Cardiac fibroblast (primary cell): ENCODE measurements around the gene IGLL1.
"Not testable (repeated sequence)": the region's sequence is repeated elsewhere in the genome, so short reads cannot be mapped to it uniquely, and the experiment has no call there.

Source experiments
- DNase-seq, 2 donors: peaks; one replicate each; pipeline versions ENCODE4 v3.0.0 to v3.0.0-alpha.2; 2010; ENCODE audit warnings: low read depth in 2 of 2
- H3K4me3 ChIP-seq, 2 donors: replicated peaks in 1 of 2; 1 replicate in 1 of 2; 2 replicates in 1 of 2; pipeline ENCODE4 v1.5.1; 2011; ENCODE audit warnings: low read depth in 2 of 2, low read length in 2 of 2, mild to moderate bottlenecking in 2 of 2, moderate library complexity in 1 of 2
- CTCF ChIP-seq: IDR thresholded peaks from one replicate; pipeline ENCODE4 v1.5.1; 2011; ENCODE audit warnings: low read depth, mild to moderate bottlenecking, low read length, inconsistent platforms

Gene IGLL1

GRCh38 chr22:23565915-23566704 is 14.0 kb downstream of the IGLL1 start:
- TF ChIP-seq CTCF: no peak
- H3K4me3 ChIP-seq: peak overlapping the region in 1 of 2 donors; percentile 26
- no peak for DNase-seq

GRCh38 chr22:23565305-23565914 is 14.7 kb downstream of the IGLL1 start:
- DNase-seq: peak; percentile 8
- peak; percentile 13 for TF ChIP-seq CTCF
- H3K4me3 ChIP-seq: no peak overlapping the region

GRCh38 chr22:23564276-23564675 is 15.8 kb downstream of the IGLL1 start:
- DNase-seq: no peak
- no peak for TF ChIP-seq CTCF
- no peak overlapping the region for H3K4me3 ChIP-seq

- DNase-seq: no peak
- no peak overlapping the region for H3K4me3 ChIP-seq
- TF ChIP-seq CTCF: no peak
These were observed 17.0 kb downstream of the IGLL1 start for GRCh38 chr22:23563111-23563510.

- DNase-seq: no peak
- no peak overlapping the region for H3K4me3 ChIP-seq
- TF ChIP-seq CTCF: no peak
These were observed 17.9 kb downstream of the IGLL1 start for GRCh38 chr22:23562186-23562585.

- DNase-seq, H3K4me3 ChIP-seq: not testable (repeated sequence)
These were observed 19.0 kb downstream of the IGLL1 start for GRCh38 chr22:23561025-23561510.

- DNase-seq, H3K4me3 ChIP-seq: not testable (repeated sequence)
These were observed 19.9 kb downstream of the IGLL1 start for GRCh38 chr22:23560215-23560614.

GRCh38 chr22:23557467-23557866 is 22.6 kb downstream of the IGLL1 start:
- no peak overlapping the region for H3K4me3 ChIP-seq
- no peak for TF ChIP-seq CTCF
- DNase-seq: no peak
